HL-60 (cell line): ENCODE results near the gene GALNT12.

ENCODE experiments used
- DNase-seq, 2 experiments: peaks; one replicate each; pipeline ENCODE4 v3.0.0-alpha.2; 2010 to 2020; ENCODE audit warnings: low read depth in 1 of 2, low spot score in 1 of 2
- H3K27ac ChIP-seq: fragments of 250-450 bp; sonication (Bioruptor Pico); replicated peaks from 2 replicates; pipeline ENCODE4 v1.5.1; 2020; ENCODE audit warnings: mild to moderate bottlenecking, moderate library complexity
- H3K27me3 ChIP-seq: fragments of 250-450 bp; sonication (Bioruptor Pico); 2 replicates; pipeline ENCODE4 v1.5.1; 2021; ENCODE audit warnings: mild to moderate bottlenecking, moderate library complexity; ENCODE audit not compliant: insufficient read depth, poor library complexity, severe bottlenecking
- H3K4me3 ChIP-seq: replicated peaks from 2 replicates; pipeline ENCODE4 v1.5.1; 2011; ENCODE audit warnings: mild to moderate bottlenecking, control low read depth, low read length; ENCODE audit not compliant: insufficient read depth
- GABPA ChIP-seq: IDR thresholded peaks from 2 replicates; pipeline ENCODE4 v1.6.1; 2012; ENCODE audit warnings: low read depth
- POLR2AphosphoS5 ChIP-seq: IDR thresholded peaks from 2 replicates; pipeline ENCODE4 v1.6.1; 2012; ENCODE audit warnings: low read depth
- SPI1 ChIP-seq: IDR thresholded peaks from 2 replicates; pipeline ENCODE4 v1.6.1; 2012; ENCODE audit warnings: low read depth, mild to moderate bottlenecking, borderline replicate concordance
- TF ChIP-seq, protein P1 (sequence below): IDR thresholded peaks from 2 replicates; pipeline ENCODE4 v1.6.1; 2012; ENCODE audit warnings: low read depth; ENCODE audit not compliant: insufficient replicate concordance
- TF ChIP-seq, protein P2 (sequence below): IDR thresholded peaks from one replicate; pipeline ENCODE4 v1.5.1; 2011; ENCODE audit warnings: low read length, control low read depth, inconsistent platforms; ENCODE audit not compliant: insufficient read depth

Gene GALNT12

GRCh38 chr9:98808411-98808815 is 943 bp downstream of the GALNT12 start:
- DNase-seq = no peak
- H3K4me3 ChIP-seq = peak overlapping the region; percentile 46

GRCh38 chr9:98808875-98809274 is 1.4 kb downstream of the GALNT12 start:
- TF ChIP-seq POLR2AphosphoS5 = no peak
- no peak for TF ChIP-seq GABPA
- TF ChIP-seq, protein P1, sequence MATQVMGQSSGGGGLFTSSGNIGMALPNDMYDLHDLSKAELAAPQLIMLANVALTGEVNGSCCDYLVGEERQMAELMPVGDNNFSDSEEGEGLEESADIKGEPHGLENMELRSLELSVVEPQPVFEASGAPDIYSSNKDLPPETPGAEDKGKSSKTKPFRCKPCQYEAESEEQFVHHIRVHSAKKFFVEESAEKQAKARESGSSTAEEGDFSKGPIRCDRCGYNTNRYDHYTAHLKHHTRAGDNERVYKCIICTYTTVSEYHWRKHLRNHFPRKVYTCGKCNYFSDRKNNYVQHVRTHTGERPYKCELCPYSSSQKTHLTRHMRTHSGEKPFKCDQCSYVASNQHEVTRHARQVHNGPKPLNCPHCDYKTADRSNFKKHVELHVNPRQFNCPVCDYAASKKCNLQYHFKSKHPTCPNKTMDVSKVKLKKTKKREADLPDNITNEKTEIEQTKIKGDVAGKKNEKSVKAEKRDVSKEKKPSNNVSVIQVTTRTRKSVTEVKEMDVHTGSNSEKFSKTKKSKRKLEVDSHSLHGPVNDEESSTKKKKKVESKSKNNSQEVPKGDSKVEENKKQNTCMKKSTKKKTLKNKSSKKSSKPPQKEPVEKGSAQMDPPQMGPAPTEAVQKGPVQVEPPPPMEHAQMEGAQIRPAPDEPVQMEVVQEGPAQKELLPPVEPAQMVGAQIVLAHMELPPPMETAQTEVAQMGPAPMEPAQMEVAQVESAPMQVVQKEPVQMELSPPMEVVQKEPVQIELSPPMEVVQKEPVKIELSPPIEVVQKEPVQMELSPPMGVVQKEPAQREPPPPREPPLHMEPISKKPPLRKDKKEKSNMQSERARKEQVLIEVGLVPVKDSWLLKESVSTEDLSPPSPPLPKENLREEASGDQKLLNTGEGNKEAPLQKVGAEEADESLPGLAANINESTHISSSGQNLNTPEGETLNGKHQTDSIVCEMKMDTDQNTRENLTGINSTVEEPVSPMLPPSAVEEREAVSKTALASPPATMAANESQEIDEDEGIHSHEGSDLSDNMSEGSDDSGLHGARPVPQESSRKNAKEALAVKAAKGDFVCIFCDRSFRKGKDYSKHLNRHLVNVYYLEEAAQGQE = no peak
- TF ChIP-seq, protein P2, sequence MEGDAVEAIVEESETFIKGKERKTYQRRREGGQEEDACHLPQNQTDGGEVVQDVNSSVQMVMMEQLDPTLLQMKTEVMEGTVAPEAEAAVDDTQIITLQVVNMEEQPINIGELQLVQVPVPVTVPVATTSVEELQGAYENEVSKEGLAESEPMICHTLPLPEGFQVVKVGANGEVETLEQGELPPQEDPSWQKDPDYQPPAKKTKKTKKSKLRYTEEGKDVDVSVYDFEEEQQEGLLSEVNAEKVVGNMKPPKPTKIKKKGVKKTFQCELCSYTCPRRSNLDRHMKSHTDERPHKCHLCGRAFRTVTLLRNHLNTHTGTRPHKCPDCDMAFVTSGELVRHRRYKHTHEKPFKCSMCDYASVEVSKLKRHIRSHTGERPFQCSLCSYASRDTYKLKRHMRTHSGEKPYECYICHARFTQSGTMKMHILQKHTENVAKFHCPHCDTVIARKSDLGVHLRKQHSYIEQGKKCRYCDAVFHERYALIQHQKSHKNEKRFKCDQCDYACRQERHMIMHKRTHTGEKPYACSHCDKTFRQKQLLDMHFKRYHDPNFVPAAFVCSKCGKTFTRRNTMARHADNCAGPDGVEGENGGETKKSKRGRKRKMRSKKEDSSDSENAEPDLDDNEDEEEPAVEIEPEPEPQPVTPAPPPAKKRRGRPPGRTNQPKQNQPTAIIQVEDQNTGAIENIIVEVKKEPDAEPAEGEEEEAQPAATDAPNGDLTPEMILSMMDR = no peak
- no peak for TF ChIP-seq SPI1
- DNase-seq = no peak
- Histone ChIP-seq H3K27ac (no peak overlapping the region), H3K27me3 (peaks cover 28% of the 10 kb centered on the region), H3K4me3 (no peak overlapping the region)

More at GRCh38 chr9:98808411-98808815, 943 bp downstream of the GALNT12 start:
- TF ChIP-seq, protein P1 = no peak
- TF ChIP-seq GABPA (no peak), SPI1 (no peak), POLR2AphosphoS5 (no peak)
- TF ChIP-seq, protein P2 = no peak
- H3K27me3 ChIP-seq = peaks cover 33% of the 10 kb centered on the region
- H3K27ac ChIP-seq = no peak overlapping the region

DNA sequence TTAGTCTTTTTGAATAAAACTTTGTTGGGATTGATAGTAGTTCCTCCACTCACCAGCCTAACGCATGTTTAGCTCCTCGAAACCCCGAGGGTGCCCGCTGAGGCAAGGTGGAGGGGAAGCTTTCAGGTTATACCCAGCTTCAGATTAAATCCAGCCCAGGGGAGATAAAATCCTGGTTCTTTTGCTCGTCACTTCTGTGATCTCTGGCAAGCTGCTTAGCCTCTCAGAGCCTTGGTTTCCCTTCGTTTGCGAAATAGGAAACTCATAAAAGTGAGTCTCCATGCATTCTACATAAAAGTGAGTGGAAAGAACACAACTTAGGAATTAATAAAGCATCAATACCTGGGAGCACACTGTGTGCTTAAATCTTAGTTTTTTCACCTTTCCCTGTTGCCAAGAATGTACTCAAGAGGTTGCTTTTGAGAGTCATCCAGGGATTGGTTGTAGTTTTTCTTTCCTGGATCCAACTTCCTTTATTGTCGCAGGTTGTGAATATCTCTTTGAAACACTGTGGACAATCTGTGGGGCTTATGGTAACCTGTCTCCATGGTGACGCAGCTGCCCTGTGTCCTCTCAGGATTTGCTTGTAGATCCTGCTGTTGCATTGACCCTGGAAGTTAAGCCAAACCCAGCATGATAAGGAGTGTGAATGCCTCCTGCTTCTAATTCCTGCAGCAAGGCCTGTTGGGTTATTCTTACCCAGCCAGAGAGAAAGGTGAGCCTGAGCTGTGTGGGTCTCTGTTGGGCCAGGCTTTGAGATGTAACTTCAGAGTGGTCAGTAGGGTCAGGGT is 2.0 kb downstream of the GALNT12 start:
- peaks cover 27% of the 10 kb centered on the region for H3K27me3 ChIP-seq
- TF ChIP-seq POLR2AphosphoS5 (no peak), SPI1 (no peak), GABPA (no peak)
- TF ChIP-seq, protein P1 = no peak
- TF ChIP-seq, protein P2 = no peak
- DNase-seq = no peak
- no peak overlapping the region for H3K4me3 ChIP-seq
- no peak overlapping the region for H3K27ac ChIP-seq
